A673 (cell line): ENCODE results near the gene SLC36A1.

Source experiments
- CTCF ChIP-seq: fragments of 300-800, 200-600 bp; sonication (generic); conservative IDR thresholded peaks from 2 replicates; pipeline ENCODE4 v1.5.1; 2017; ENCODE audit warnings: low read depth, mild to moderate bottlenecking, antibody characterized with exemption, low read length, moderate library complexity, mixed read lengths
- EZH2 ChIP-seq: fragments of 200-600 bp; sonication (generic); IDR thresholded peaks from 2 replicates; pipeline ENCODE4 v1.6.1; 2017; ENCODE audit warnings: borderline replicate concordance, low read depth, mild to moderate bottlenecking, mixed read lengths, antibody characterized with exemption, low read length; ENCODE audit not compliant: poor library complexity, severe bottlenecking

DNA sequence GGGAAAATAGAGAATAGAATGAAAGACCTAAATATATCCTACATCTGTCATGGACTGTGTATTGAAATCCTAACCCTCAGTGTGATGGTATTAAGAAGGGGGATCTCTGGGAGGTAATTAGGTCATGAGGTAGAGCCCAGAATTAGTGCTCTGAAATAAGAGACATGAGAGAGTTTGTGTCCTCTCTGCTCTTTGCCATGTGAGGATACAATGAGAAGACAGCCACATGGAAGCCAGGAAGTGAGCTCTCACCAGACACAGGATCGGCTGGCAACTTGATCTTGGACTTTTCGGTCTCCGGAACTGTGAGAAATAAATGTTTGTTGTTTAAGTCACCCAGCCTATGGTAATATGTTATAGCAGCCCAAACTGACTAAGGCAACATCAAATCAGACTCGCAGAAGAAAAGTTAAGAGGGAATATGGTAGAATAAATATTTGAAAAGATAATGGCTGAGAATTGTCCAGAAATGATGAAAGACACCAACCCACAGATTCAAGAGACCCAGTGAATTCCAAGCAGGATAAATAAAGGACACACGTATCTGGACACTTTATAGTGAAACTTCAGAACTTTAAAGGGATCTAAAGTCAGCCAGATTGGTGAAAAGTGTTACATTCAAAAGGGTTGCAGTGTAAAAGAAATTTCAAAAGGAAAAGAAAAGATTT is 12.7 kb upstream of the SLC36A1 start:
- TF ChIP-seq CTCF (no peak), EZH2 (no peak)
